Uterus (tissue), 4 donors: ENCODE data around the gene MUSK. TPM values are rescaled to one million over a fixed set of nuclear protein-coding genes. Genes with fewer than 3 reads are reported as not detected.
"Not testable (repeated sequence)": the region's sequence is repeated elsewhere in the genome, so short reads cannot be mapped to it uniquely, and the experiment has no call there.

Source experiments
- DNase-seq, 2 donors: peaks; one replicate each; pipeline ENCODE4 v3.0.0-alpha.2; 2019 to 2020
- H3K27ac ChIP-seq, 2 donors: fragments of 200-600 bp; sonication (generic); 1 replicate in 1 of 2; 2 replicates in 1 of 2; pipeline ENCODE4 v1.5.1; 2016 to 2018
- H3K27me3 ChIP-seq, 2 donors: fragments of 200-600 bp; sonication (generic); one replicate each; pipeline ENCODE4 v1.5.1; 2018 to 2019; ENCODE audit warnings: control low read depth in 1 of 2
- H3K36me3 ChIP-seq, 2 donors: fragments of 200-600 bp; sonication (generic); one replicate each; pipeline ENCODE4 v1.5.1; 2019; ENCODE audit warnings: control low read depth in 1 of 2
- H3K4me1 ChIP-seq, 2 donors: fragments of 200-600 bp; sonication (generic); one replicate each; pipeline ENCODE4 v1.5.1; 2018 to 2019; ENCODE audit warnings: control low read depth in 1 of 2
- H3K4me3 ChIP-seq, 2 donors: fragments of 200-600 bp; sonication (generic); 1 replicate in 1 of 2; 2 replicates in 1 of 2; pipeline ENCODE4 v1.5.1; 2018 to 2019; ENCODE audit warnings: mild to moderate bottlenecking in 1 of 2
- H3K9me3 ChIP-seq, 2 donors: fragments of 200-600 bp; sonication (generic); one replicate each; pipeline ENCODE4 v1.5.1; 2019; ENCODE audit warnings: control low read depth in 1 of 2
- CTCF ChIP-seq, 4 experiments: fragments of 200-600 bp in 2 of 4; fragments of 450-650 bp in 2 of 4; sonication (generic) in 2 of 4; IDR thresholded peaks; one replicate each; pipeline ENCODE4 v1.5.1; 2016 to 2019; ENCODE audit warnings: antibody characterized with exemption in 4 of 4, mild to moderate bottlenecking in 2 of 4, moderate library complexity in 1 of 4
- POLR2A ChIP-seq, 2 donors: fragments of 450-650 bp; IDR thresholded peaks; one replicate each; pipeline ENCODE4 v1.6.1; 2016; ENCODE audit warnings: antibody characterized with exemption in 2 of 2, mild to moderate bottlenecking in 1 of 2, moderate library complexity in 1 of 2
- intact Hi-C: fragments of 100-400 bp; cut with DNase I; formaldehyde crosslinking; loops from one replicate; pipeline ENCODE4 v1.15.1; 2023; ENCODE audit warnings: low total_unique reads
- total RNA-seq, 4 donors: library from RNA; depleted of rRNA in 3 of 4; stranded (reverse); fragments of >200 nt in 3 of 4; gene quantifications; one replicate each; pipeline versions ENCODE4 v1.1.0 to v1.2.4, GENCODE V29; 2014 to 2023
- donor health status: DM: yes; HTN: yes; CAD: no.

Gene MUSK
- total RNA-seq, 4 donors from 2014 or later: 11.5 TPM; not detected in 3

- no peaks in the 10 kb centered on the region for H3K36me3 ChIP-seq
- TF ChIP-seq CTCF (IDR thresholded peaks at IDR 0.05) (no peak), POLR2A (IDR thresholded peaks at IDR 0.05) (no peak)
- intact Hi-C loops: no loop called here
Observed at GRCh38 chr9:110691002-110691549, 22.5 kb downstream of the MUSK start.

GRCh38 chr9:110695846-110696245 lies 27.3 kb downstream of the MUSK start:
- H3K27me3 ChIP-seq, H3K36me3 ChIP-seq, H3K9me3 ChIP-seq, H3K4me1 ChIP-seq, DNase-seq, intact Hi-C loops, H3K4me3 ChIP-seq, H3K27ac ChIP-seq: not testable (repeated sequence)

More at GRCh38 chr9:110691002-110691549, 22.5 kb downstream of the MUSK start:
- Histone ChIP-seq H3K4me1 (no peaks in the 10 kb centered on the region), H3K27me3 (no peaks in the 10 kb centered on the region), H3K4me3 (no peak overlapping the region), H3K9me3 (no peaks in the 10 kb centered on the region), H3K27ac (no peak overlapping the region)
- DNase-seq: no peak

GRCh38 chr9:110700953-110701352 lies 32.4 kb downstream of the MUSK start:
- H3K27me3 ChIP-seq: no peaks in the 10 kb centered on the region
- no peak overlapping the region for H3K4me3 ChIP-seq
- H3K27ac ChIP-seq: no peak overlapping the region
- H3K9me3 ChIP-seq: no peaks in the 10 kb centered on the region
- H3K36me3 ChIP-seq: no peaks in the 10 kb centered on the region
- no peak for DNase-seq
- TF ChIP-seq POLR2A (IDR thresholded peaks at IDR 0.05): no peak
- TF ChIP-seq CTCF (IDR thresholded peaks at IDR 0.05): no peak
- intact Hi-C loops: no loop called here
- no peaks in the 10 kb centered on the region for H3K4me1 ChIP-seq

GRCh38 chr9:110703669-110704068 lies 35.1 kb downstream of the MUSK start:
- DNase-seq: no peak
- Histone ChIP-seq H3K9me3 (no peaks in the 10 kb centered on the region), H3K4me1 (no peaks in the 10 kb centered on the region), H3K36me3 (no peaks in the 10 kb centered on the region), H3K27ac (no peak overlapping the region), H3K27me3 (no peaks in the 10 kb centered on the region), H3K4me3 (no peak overlapping the region)
- intact Hi-C loops: no loop called here
- TF ChIP-seq CTCF (IDR thresholded peaks at IDR 0.05) (no peak), POLR2A (IDR thresholded peaks at IDR 0.05) (no peak)

GRCh38 chr9:110707419-110707818 lies 38.8 kb downstream of the MUSK start:
- H3K4me3 ChIP-seq: no peak overlapping the region
- no peaks in the 10 kb centered on the region for H3K36me3 ChIP-seq
- no peaks in the 10 kb centered on the region for H3K27me3 ChIP-seq
- DNase-seq: no peak
- no peak for TF ChIP-seq POLR2A (IDR thresholded peaks at IDR 0.05)
- no peak for TF ChIP-seq CTCF (IDR thresholded peaks at IDR 0.05)
- no peaks in the 10 kb centered on the region for H3K4me1 ChIP-seq
- H3K27ac ChIP-seq: no peak overlapping the region
- no peaks in the 10 kb centered on the region for H3K9me3 ChIP-seq
- intact Hi-C loops: no loop called here

- H3K36me3 ChIP-seq: no peaks in the 10 kb centered on the region
- H3K27me3 ChIP-seq: no peaks in the 10 kb centered on the region
- no peaks in the 10 kb centered on the region for H3K4me1 ChIP-seq
- no peak overlapping the region for H3K4me3 ChIP-seq
- intact Hi-C loops: no loop called here
- TF ChIP-seq POLR2A (IDR thresholded peaks at IDR 0.05) (no peak), CTCF (IDR thresholded peaks at IDR 0.05) (no peak)
- no peak overlapping the region for H3K27ac ChIP-seq
- no peaks in the 10 kb centered on the region for H3K9me3 ChIP-seq
- DNase-seq: no peak
Observed at GRCh38 chr9:110710420-110710819, 41.8 kb downstream of the MUSK start.
